GM18951 (cell line): ENCODE measurements around the gene DUSP16.

Experiments used
- POLR2A ChIP-seq: IDR thresholded peaks from 4 replicates; pipeline ENCODE4 v1.6.1; 2011; ENCODE audit warnings: mild to moderate bottlenecking; ENCODE audit not compliant: insufficient read length, insufficient read depth; ENCODE audit errors: extremely low read depth
- in situ Hi-C: fragments of 300-500 bp; cut with MboI; formaldehyde crosslinking; loops from one replicate; pipeline ENCODE4 v1.12.0; 2022; ENCODE audit warnings: low sequenced_read_pairs, mixed read lengths, inconsistent platforms; ENCODE audit not compliant: unreplicated experiment

DUSP16 gene

DNA sequence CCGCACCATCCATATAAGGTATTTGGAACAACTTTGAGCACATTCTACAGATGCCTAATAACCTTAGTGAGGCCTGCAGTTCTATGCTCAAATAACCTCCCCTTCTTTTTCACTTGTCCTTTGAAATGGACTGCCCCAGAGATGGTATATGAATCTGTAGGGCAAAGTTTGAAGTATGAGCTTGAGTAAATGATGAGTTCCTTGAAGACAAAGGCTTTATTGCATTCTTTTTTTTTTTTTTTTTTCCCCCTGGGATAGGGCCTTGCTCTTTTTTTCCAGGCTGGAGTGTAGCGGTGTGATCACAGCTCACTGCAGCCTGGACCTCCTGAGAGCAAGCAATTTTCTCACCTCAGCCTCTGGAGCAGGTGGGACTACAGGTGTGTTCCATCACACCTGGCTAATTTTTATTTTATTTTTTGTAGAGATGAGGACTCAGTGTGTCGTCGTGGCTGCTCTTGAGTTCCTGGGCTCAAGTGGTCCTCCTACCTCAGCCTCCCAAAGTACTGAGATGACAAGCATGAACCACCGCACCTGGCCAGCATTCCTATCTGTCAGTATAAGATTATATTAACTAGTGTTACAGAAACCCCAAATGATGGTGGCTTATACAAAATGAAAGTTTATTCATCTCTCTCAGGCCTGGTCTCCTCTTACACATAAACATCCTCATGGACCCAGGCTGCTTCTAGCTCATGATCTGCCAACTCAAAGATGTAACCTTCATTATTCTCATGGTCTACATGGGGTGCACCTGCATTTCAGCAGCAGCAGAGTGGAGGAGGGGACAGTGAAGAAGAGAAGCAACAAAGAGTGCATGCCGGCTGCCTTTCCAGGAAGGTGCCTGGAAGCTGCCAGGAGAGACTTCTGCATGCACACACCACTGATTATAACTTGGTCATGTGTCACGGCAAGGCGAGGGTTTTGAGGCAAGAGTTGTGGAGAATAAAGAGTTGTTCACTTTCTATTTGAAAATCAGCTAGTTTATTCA, 101.4 kb downstream of the DUSP16 start:
- in situ Hi-C loops, result no loop called here
- TF ChIP-seq POLR2A, result no peak

GRCh38 chr12:12456637-12457036, 106.0 kb downstream of the DUSP16 start:
- no peak for TF ChIP-seq POLR2A
- in situ Hi-C loops, result no loop called here

DNA sequence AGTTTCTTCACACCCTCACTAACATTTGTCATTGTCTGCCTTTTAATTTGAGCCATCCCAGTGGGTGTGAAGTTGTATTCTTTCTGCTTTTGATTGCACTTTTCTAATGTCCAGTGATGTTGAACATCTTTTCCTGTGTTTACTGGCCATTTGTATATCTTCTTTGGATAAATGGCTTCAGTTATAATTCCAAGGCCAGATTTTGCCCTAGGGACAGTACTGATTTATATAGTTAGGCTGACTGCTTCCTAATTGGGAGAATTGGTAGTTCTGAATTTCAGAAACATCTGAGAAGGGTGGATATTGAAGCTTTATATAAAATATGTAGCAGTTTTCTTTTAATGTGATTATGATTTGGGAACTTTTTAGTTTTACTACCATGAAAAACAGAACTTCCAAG, 108.3 kb downstream of the DUSP16 start:
- in situ Hi-C loops, result no loop called here
- TF ChIP-seq POLR2A, result no peak

DNA sequence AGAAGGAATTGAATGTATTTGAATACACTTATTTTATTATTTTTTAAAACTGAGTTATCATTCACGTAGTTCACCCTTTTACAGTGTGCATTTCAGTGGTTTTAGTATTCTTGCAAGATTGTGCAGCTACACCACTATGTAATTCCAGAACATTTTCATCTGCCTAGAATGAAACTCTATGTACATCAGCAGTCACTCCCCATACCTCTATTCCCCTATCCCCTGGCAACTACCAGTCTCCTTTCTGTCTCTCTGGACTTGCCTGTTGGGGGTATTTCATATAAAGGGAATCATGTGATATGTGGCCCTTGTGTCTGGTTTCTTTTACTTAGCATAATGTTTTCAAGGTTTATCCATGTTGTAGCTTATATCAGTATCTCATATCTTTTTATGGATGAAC, 109.0 kb downstream of the DUSP16 start:
- in situ Hi-C loops, result no loop called here
- no peak for TF ChIP-seq POLR2A

DNA sequence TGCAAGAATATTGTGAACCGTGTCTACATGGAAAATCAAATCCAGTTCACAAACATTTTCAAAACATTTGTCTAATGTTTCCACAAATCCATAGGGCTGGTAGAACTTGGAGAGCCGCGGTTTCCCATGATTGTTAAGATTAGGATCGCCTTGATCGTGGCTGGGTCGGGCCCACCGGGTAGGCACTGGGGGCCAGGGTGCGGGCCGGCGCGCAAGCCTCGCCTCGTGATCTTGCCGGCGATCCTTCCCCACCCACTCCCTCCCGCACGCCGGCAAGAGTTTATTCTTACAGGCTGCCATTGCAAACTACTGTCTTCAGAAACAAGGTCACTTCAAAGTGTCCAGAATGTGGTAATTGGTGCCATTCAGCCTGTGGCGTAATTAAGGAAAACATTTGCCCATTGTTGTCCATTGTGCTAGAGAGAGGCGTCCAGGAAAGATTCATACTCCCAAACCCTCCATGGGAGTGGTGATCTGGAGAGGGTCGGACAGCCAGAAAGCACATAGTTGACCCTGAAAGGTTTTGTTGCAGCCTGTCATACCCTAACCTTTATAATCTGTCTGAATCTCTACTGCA, 110.2 kb downstream of the DUSP16 start:
- in situ Hi-C loops, result no loop called here
- TF ChIP-seq POLR2A, result no peak

DNA sequence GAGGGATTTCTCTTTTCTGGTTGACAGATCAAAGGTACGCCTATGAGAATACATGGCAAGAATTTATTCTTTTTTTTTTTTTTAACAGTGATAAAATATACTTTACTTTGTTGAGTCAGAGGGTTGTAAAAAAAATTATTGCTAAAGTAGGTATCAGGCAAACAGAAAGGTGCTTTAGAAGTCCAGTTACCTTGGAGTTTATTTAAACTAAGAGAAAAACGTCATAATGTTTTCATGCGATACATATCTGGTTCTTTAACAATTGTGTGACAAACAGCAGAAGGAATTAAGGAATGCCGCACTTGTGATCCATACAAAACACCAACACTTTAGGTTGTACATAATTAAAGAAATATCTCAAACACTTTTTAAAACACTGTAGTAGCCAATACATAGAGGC, 111.6 kb downstream of the DUSP16 start:
- in situ Hi-C loops, result no loop called here
- TF ChIP-seq POLR2A, result no peak

DNA sequence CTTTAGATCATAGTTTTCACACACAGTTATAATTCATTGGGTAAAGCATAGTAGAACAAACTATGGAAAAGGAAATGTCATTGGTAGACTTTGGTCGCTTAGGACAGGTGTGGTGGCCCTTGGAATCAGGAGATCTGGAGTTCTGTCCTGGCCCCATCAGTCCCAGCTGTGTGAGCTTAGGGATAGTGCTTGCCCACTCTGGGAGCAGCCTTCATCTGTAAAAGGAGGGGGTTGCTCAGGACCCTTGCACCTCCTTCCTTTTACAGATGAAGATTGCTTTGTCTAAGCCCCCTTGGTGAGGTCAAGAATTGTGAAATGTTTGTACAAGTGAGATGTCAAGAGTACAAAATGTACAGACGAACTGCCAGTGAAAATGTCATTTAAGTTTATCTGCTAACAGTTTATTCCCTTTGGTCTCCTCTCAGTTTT, 112.6 kb downstream of the DUSP16 start:
- TF ChIP-seq POLR2A, result no peak
- in situ Hi-C loops, result no loop called here

- TF ChIP-seq POLR2A, result no peak
- in situ Hi-C loops, result no loop called here
Measured at GRCh38 chr12:12449533-12450025, 113.1 kb downstream of the DUSP16 start.

DNA sequence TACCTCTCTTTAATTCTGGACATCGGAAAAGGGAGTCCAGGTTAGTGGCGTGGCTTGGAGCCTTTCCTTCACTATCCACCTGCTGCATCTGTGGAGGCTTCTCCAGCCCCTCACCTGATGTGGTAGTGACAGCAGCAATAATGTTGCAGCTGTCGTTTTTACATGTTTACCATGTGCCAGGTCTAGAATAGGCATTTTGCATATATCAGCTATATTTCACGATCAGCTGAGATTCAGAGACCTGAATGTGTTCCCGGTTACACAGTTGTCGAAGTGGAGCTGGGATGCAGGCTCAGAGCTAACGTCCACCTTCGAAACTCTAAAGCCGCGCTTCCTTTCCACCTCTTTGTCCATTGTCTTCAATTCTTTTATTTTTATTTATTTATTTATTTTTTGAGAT, 114.8 kb downstream of the DUSP16 start:
- in situ Hi-C loops, result no loop called here
- TF ChIP-seq POLR2A, result no peak

DNA sequence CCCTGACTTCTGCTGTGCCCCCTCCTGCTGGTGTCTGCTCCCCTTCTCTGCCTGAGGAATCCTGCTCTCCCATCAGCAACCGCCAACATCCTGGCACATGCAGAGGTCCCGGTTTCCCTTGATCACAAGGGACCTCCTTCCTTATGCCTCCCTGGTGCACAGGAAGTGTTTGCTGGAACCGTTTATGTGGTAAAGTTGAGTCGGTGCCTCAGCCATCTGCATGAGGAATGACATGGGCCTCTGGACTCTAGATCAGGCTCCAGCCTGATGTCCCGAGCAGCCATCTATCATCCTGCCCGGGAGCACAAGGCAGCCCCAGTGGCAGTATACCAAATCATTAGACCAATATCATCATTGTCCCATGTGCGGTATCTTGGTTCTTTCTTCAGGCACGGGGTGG, 115.4 kb downstream of the DUSP16 start:
- TF ChIP-seq POLR2A, result no peak
- in situ Hi-C loops, result no loop called here

DNA sequence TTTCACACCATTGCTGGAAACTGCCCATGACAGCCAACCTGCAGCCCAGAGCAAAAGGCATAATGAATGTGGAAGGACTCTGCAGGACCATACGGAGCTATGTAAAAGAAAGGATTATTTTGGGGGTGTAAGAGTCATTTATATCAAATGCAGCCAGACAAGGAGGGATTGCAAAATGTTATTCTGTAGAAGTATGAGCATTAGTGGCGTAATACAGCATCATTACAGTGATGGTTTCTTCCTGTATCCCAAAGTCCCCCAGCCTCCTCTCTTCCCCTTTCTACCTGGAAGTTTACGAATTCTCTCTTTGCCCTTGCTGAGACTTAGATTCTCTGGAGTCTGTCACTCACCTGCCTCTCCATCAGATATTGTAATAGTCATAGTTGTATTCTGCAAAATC, 115.9 kb downstream of the DUSP16 start:
- in situ Hi-C loops, result no loop called here
- no peak for TF ChIP-seq POLR2A

DNA sequence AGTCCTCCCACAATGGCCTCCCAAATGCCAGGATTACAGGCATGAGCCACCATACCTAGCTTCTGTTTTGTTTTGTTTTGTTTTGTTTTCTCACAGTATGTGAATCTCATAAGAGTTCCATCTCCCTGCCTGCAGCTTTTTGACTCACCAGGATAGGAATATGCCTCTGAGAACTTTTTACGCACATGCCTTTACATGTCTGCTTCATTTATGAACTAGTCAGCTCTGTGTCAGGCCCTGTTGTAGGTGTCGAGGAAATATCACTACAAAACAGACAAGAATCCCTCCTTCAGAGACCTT, 116.8 kb downstream of the DUSP16 start:
- in situ Hi-C loops, result no loop called here
- TF ChIP-seq POLR2A, result no peak

- TF ChIP-seq POLR2A, result no peak
- in situ Hi-C loops, result no loop called here
Measured at GRCh38 chr12:12445165-12445881, 117.3 kb downstream of the DUSP16 start.
